EL (cell line): ENCODE measurements around the gene SPECC1.
"Not testable (repeated sequence)": the region's sequence is repeated elsewhere in the genome, so short reads cannot be mapped to it uniquely, and the experiment has no call there.

Experiments
- DNase-seq: peaks from one replicate; pipeline ENCODE4 v3.0.0-alpha.2; 2016

SPECC1 gene

GRCh38 chr17:20253323-20253722, 244.2 kb downstream of the SPECC1 start:
- no peak for DNase-seq

GRCh38 chr17:20254541-20254940, 245.4 kb downstream of the SPECC1 start:
- DNase-seq = no peak

- no peak for DNase-seq
Measured at GRCh38 chr17:20256144-20256543, 247.0 kb downstream of the SPECC1 start.

- no peak for DNase-seq
Measured at GRCh38 chr17:20257008-20257407, 247.8 kb downstream of the SPECC1 start.

- DNase-seq = no peak
Measured at GRCh38 chr17:20257798-20258197, 248.6 kb downstream of the SPECC1 start.

GRCh38 chr17:20259668-20260067, 250.5 kb downstream of the SPECC1 start:
- DNase-seq = no peak

GRCh38 chr17:20260268-20260667, 251.1 kb downstream of the SPECC1 start:
- no peak for DNase-seq

- no peak for DNase-seq
Measured at GRCh38 chr17:20262226-20263114, 253.3 kb downstream of the SPECC1 start.

GRCh38 chr17:20263115-20263433, 253.9 kb downstream of the SPECC1 start:
- not testable (repeated sequence) for DNase-seq

GRCh38 chr17:20263595-20263994, 254.4 kb downstream of the SPECC1 start:
- DNase-seq = peak; percentile 37

GRCh38 chr17:20264996-20265395, 255.8 kb downstream of the SPECC1 start:
- DNase-seq = no peak

- DNase-seq = peak; percentile 56
Measured at GRCh38 chr17:20266806-20267458, 257.8 kb downstream of the SPECC1 start.

GRCh38 chr17:20267459-20267842, 258.3 kb downstream of the SPECC1 start:
- DNase-seq = no peak

- no peak for DNase-seq
Measured at GRCh38 chr17:20270369-20270768, 261.2 kb downstream of the SPECC1 start.

GRCh38 chr17:20271011-20271610, 262.0 kb downstream of the SPECC1 start:
- DNase-seq = no peak

GRCh38 chr17:20273741-20274500, 264.8 kb downstream of the SPECC1 start:
- DNase-seq = no peak

GRCh38 chr17:20275653-20276052, 266.5 kb downstream of the SPECC1 start:
- DNase-seq = no peak

- no peak for DNase-seq
Measured at GRCh38 chr17:20276421-20276820, 267.3 kb downstream of the SPECC1 start.

GRCh38 chr17:20278805-20279204, 269.6 kb downstream of the SPECC1 start:
- peak; percentile 7 for DNase-seq

- DNase-seq = no peak
Measured at GRCh38 chr17:20279631-20280030, 270.5 kb downstream of the SPECC1 start.

GRCh38 chr17:20280051-20280450, 270.9 kb downstream of the SPECC1 start:
- DNase-seq = no peak

GRCh38 chr17:20280851-20281250, 271.7 kb downstream of the SPECC1 start:
- DNase-seq = no peak

- DNase-seq = no peak
Measured at GRCh38 chr17:20281860-20282259, 272.7 kb downstream of the SPECC1 start.
